Measurements from ENCODE around the gene PBX4. TPM values are rescaled to one million over a fixed set of nuclear protein-coding genes. Genes with fewer than 3 reads are reported as not detected.

The PBX4 gene
- total and polyA plus RNA-seq, 4 donors, result 2.2 to 8.3 (median 6.8) TPM

- Histone ChIP-seq H3K36me3 (ENCODE audit: control insufficient read depth in 4 of 4, insufficient read depth in 4 of 4, low read length in 4 of 4) (peaks cover 0 to 25% (median 5%) of the 10 kb centered on the region in 4 donors), H3K4me1 (ENCODE audit: control insufficient read depth in 5 of 5, insufficient read depth in 5 of 5, low read length in 5 of 5) (no peaks in the 10 kb centered on the region), H3K9ac (ENCODE audit: insufficient read depth in 1 of 2, low read length in 2 of 2) (no peak overlapping the region), H3K4me3 (no peak overlapping the region), H3K27ac (ENCODE audit: low read depth in 1 of 2, low read length in 1 of 2) (no peak overlapping the region), H3K27me3 (ENCODE audit: control insufficient read depth in 3 of 3, insufficient read depth in 3 of 3, low read length in 2 of 3) (no peaks in the 10 kb centered on the region), H3K9me3 (ENCODE audit: control insufficient read depth in 4 of 4, insufficient read depth in 3 of 4, low read length in 3 of 4) (no peaks in the 10 kb centered on the region)
- TF ChIP-seq CTCF (IDR thresholded peaks at IDR 0.05; ENCODE audit: control extremely low read depth, extremely low read depth), result no peak
- no peak for ATAC-seq (ENCODE audit: insufficient read depth, low FRiP score)
- DNase-seq, result no peak
- WGBS, 2 donors, result 78 to 90% methylated on average over 3 of the region's 3 CpGs
Measured at GRCh38 chr19:19567391-19567790, 51.1 kb downstream of the PBX4 start.

- H3K4me1 ChIP-seq (ENCODE audit: control insufficient read depth in 5 of 5, insufficient read depth in 5 of 5, low read length in 5 of 5), result no peaks in the 10 kb centered on the region
- peaks cover 0 to 25% (median 5%) of the 10 kb centered on the region in 4 donors for H3K36me3 ChIP-seq (ENCODE audit: control insufficient read depth in 4 of 4, insufficient read depth in 4 of 4, low read length in 4 of 4)
- H3K27ac ChIP-seq (ENCODE audit: low read depth in 1 of 2, low read length in 1 of 2), result no peak overlapping the region
- ATAC-seq (ENCODE audit: insufficient read depth, low FRiP score), result no peak
- 76 to 87% methylated on average over 7 of the region's 7 CpGs for WGBS, 2 donors
- no peaks in the 10 kb centered on the region for H3K9me3 ChIP-seq (ENCODE audit: control insufficient read depth in 4 of 4, insufficient read depth in 3 of 4, low read length in 3 of 4)
- H3K27me3 ChIP-seq (ENCODE audit: control insufficient read depth in 3 of 3, insufficient read depth in 3 of 3, low read length in 2 of 3), result no peaks in the 10 kb centered on the region
- H3K9ac ChIP-seq (ENCODE audit: insufficient read depth in 1 of 2, low read length in 2 of 2), result no peak overlapping the region
- TF ChIP-seq CTCF (IDR thresholded peaks at IDR 0.05; ENCODE audit: control extremely low read depth, extremely low read depth), result no peak
- no peak overlapping the region for H3K4me3 ChIP-seq
- DNase-seq, result no peak
Measured at GRCh38 chr19:19566306-19566705, 52.2 kb downstream of the PBX4 start.

- no peaks in the 10 kb centered on the region for H3K27me3 ChIP-seq (ENCODE audit: control insufficient read depth in 3 of 3, insufficient read depth in 3 of 3, low read length in 2 of 3)
- H3K9ac ChIP-seq (ENCODE audit: insufficient read depth in 1 of 2, low read length in 2 of 2), result no peak overlapping the region
- WGBS, 2 donors, result 88 to 94% methylated on average over 17 of the region's 17 CpGs
- H3K4me1 ChIP-seq (ENCODE audit: control insufficient read depth in 5 of 5, insufficient read depth in 5 of 5, low read length in 5 of 5), result no peaks in the 10 kb centered on the region
- TF ChIP-seq CTCF (IDR thresholded peaks at IDR 0.05; ENCODE audit: control extremely low read depth, extremely low read depth), result no peak
- no peaks in the 10 kb centered on the region for H3K9me3 ChIP-seq (ENCODE audit: control insufficient read depth in 4 of 4, insufficient read depth in 3 of 4, low read length in 3 of 4)
- H3K4me3 ChIP-seq, result no peak overlapping the region
- no peak overlapping the region for H3K27ac ChIP-seq (ENCODE audit: low read depth in 1 of 2, low read length in 1 of 2)
- no peak for ATAC-seq (ENCODE audit: insufficient read depth, low FRiP score)
- DNase-seq, result no peak
- peaks cover 0 to 21% (median 3%) of the 10 kb centered on the region in 4 donors for H3K36me3 ChIP-seq (ENCODE audit: control insufficient read depth in 4 of 4, insufficient read depth in 4 of 4, low read length in 4 of 4)
Measured at GRCh38 chr19:19563348-19563848, 55.1 kb downstream of the PBX4 start.

Measured in lung (tissue), 12 donors.